ENCODE results near the gene SNAPC1. TPM values are rescaled to one million over a fixed set of nuclear protein-coding genes. Genes with fewer than 3 reads are reported as not detected.

SNAPC1 gene
- total RNA-seq, 1 experiment from 2014 or later, result 8.6 TPM

DNA sequence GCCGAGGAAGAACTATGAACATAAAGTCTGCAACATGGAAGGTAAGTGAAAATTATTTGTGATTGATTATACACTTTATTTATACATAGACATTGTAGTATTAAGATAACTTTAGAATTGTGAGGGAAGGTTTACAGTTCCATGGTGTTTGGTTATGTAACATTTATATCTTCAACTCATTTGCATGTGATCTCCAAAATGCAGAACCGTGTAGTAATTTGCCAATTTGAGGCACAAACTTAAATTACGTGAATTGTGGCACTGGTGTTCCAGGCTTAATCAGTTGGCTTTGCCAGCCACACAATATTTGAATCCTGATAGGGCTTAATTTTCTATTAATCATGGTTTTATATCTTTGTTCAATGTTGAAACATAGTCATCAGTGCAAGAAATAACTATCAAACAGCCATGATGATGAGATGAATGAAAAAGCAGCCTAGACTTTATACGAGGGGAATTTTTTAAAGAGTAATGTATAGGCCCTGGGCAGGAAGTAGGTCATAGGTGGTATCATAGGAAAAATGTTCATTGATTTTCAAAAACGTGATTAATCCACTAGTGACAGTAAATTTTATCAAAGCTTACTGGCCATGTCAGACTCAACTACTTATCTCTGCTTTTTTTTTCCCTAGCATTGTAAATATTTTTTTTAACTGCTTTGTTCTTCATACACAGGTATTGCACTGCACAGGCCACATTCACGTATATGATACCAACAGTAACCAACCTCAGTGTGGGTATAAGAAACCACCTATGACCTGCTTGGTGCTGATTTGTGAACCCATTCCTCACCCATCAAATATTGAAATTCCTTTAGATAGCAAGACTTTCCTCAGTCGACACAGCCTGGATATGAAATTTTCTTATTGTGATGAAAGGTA lies 35.2 kb upstream of the SNAPC1 start:
- in situ Hi-C loops (cut with HindIII; ENCODE audit: low pct_unique_long_range_greater_than_20kb, low sequenced_read_pairs), result no loop called here
- peaks cover 27% of the 10 kb centered on the region for H3K36me3 ChIP-seq (ENCODE audit: control insufficient read depth, insufficient read depth, low read length)
- POLR2A ChIA-PET, result no interaction called here

DNA sequence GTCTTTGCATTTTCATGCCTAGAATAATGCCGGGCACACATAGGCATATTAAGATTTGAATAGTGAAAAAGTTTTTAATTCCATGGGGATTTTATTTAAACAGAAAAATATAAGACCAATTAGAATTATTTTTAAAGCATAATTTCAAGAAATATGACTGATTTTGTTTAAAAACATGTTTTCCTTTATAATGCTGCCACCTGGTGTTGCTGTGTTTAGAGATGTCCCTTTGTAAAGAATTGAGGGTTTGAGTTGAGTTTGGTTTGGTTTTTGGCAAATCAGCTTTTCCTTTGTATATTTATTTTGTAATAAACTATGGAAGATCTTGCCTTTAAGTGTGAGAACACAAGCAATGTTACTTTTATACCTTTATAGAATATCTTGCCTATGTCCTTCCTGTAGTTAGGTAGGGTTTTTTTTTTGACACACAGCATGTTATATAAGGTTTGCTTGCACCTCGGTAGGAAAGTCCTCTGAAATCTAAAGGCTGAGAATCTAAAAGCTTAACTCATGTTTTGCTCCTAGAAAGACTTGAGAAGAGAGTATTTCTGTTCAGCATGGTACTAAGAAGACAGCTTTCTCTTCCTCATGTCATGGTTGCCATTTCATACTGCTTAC lies 31.4 kb upstream of the SNAPC1 start:
- Histone ChIP-seq H3K4me3 (ENCODE audit: low read depth in 2 of 2, low read length in 2 of 2) (no peak overlapping the region), H3K4me1 (ENCODE audit: control insufficient read depth, insufficient read depth, low read length) (no peaks in the 10 kb centered on the region), H3K9me3 (ENCODE audit: control insufficient read depth, insufficient read depth, low read depth, low read length) (no peaks in the 10 kb centered on the region), H3K27ac (ENCODE audit: low read length) (no peak overlapping the region), H3K36me3 (ENCODE audit: control insufficient read depth, insufficient read depth, low read length) (peaks cover 45% of the 10 kb centered on the region), H3K27me3 (ENCODE audit: control insufficient read depth, insufficient read depth, low read length) (no peaks in the 10 kb centered on the region)
- in situ Hi-C loops (cut with HindIII; ENCODE audit: low pct_unique_long_range_greater_than_20kb, low sequenced_read_pairs) (no loop called here), intact Hi-C loops (cut with micrococcal nuclease; ENCODE audit: unreplicated experiment) (loop anchor here (5.0 kb wide), 1 partner anchor 269 kb away; no protein-coding TSS in a partner anchor)
- no peak for DNase-seq (ENCODE audit: low read depth, low spot score)
- BruUV-seq (replicated peaks), result no TSS peak
- no peak for TF ChIP-seq TCF7L2 (IDR thresholded peaks at IDR 0.05; ENCODE audit: low read depth, low read length)
- TF ChIP-seq, protein P1, sequence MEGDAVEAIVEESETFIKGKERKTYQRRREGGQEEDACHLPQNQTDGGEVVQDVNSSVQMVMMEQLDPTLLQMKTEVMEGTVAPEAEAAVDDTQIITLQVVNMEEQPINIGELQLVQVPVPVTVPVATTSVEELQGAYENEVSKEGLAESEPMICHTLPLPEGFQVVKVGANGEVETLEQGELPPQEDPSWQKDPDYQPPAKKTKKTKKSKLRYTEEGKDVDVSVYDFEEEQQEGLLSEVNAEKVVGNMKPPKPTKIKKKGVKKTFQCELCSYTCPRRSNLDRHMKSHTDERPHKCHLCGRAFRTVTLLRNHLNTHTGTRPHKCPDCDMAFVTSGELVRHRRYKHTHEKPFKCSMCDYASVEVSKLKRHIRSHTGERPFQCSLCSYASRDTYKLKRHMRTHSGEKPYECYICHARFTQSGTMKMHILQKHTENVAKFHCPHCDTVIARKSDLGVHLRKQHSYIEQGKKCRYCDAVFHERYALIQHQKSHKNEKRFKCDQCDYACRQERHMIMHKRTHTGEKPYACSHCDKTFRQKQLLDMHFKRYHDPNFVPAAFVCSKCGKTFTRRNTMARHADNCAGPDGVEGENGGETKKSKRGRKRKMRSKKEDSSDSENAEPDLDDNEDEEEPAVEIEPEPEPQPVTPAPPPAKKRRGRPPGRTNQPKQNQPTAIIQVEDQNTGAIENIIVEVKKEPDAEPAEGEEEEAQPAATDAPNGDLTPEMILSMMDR (IDR thresholded peaks at IDR 0.05), result peak; percentile 29; the same call in 1 of the 2 replicates
- POLR2A ChIA-PET, result no interaction called here
- ATAC-seq, result no peak
- CTCF ChIA-PET, result no interaction called here

More for the DNA sequence above, 35.2 kb upstream of the SNAPC1 start:
- Histone ChIP-seq H3K27me3 (ENCODE audit: control insufficient read depth, insufficient read depth, low read length) (no peaks in the 10 kb centered on the region), H3K4me3 (ENCODE audit: low read depth in 2 of 2, low read length in 2 of 2) (no peak overlapping the region), H3K9me3 (ENCODE audit: control insufficient read depth, insufficient read depth, low read depth, low read length) (no peaks in the 10 kb centered on the region), H3K4me1 (ENCODE audit: control insufficient read depth, insufficient read depth, low read length) (no peaks in the 10 kb centered on the region), H3K27ac (ENCODE audit: low read length) (no peak overlapping the region)
- TF ChIP-seq SIN3A (IDR thresholded peaks at IDR 0.05; ENCODE audit: borderline replicate concordance, insufficient read depth, low read depth, low read length) (no peak), TCF7L2 (IDR thresholded peaks at IDR 0.05; ENCODE audit: low read depth, low read length) (no peak), POLR2AphosphoS5 (IDR thresholded peaks at IDR 0.05; ENCODE audit: low read depth, low read length) (no peak)
- TF ChIP-seq, protein P1 (IDR thresholded peaks at IDR 0.05), result no peak
- TF ChIP-seq, protein P2, sequence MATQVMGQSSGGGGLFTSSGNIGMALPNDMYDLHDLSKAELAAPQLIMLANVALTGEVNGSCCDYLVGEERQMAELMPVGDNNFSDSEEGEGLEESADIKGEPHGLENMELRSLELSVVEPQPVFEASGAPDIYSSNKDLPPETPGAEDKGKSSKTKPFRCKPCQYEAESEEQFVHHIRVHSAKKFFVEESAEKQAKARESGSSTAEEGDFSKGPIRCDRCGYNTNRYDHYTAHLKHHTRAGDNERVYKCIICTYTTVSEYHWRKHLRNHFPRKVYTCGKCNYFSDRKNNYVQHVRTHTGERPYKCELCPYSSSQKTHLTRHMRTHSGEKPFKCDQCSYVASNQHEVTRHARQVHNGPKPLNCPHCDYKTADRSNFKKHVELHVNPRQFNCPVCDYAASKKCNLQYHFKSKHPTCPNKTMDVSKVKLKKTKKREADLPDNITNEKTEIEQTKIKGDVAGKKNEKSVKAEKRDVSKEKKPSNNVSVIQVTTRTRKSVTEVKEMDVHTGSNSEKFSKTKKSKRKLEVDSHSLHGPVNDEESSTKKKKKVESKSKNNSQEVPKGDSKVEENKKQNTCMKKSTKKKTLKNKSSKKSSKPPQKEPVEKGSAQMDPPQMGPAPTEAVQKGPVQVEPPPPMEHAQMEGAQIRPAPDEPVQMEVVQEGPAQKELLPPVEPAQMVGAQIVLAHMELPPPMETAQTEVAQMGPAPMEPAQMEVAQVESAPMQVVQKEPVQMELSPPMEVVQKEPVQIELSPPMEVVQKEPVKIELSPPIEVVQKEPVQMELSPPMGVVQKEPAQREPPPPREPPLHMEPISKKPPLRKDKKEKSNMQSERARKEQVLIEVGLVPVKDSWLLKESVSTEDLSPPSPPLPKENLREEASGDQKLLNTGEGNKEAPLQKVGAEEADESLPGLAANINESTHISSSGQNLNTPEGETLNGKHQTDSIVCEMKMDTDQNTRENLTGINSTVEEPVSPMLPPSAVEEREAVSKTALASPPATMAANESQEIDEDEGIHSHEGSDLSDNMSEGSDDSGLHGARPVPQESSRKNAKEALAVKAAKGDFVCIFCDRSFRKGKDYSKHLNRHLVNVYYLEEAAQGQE (IDR thresholded peaks at IDR 0.05; ENCODE audit: insufficient read depth in 1 of 2, low read depth in 2 of 2, low read length in 1 of 2), result no peak
- ATAC-seq (no peak), DNase-seq (ENCODE audit: low read depth, low spot score) (no peak)
- CTCF ChIA-PET, result no interaction called here
- no TSS peak for BruUV-seq (replicated peaks)
- intact Hi-C loops (cut with micrococcal nuclease; ENCODE audit: unreplicated experiment), result no loop called here
